Ishikawa (cell line): ENCODE measurements around the gene CRB1.

Experiments used
- CEBPB ChIP-seq: IDR thresholded peaks from 2 replicates; pipeline ENCODE4 v1.6.1; 2012
- CREB1 ChIP-seq: IDR thresholded peaks from 2 replicates; pipeline ENCODE4 v1.6.1; 2012; ENCODE audit warnings: low read depth
- EP300 ChIP-seq: IDR thresholded peaks from 2 replicates; pipeline ENCODE4 v1.6.1; 2012; ENCODE audit warnings: borderline replicate concordance
- FOXM1 ChIP-seq: IDR thresholded peaks from 2 replicates; pipeline ENCODE4 v1.6.1; 2012; ENCODE audit warnings: low read depth, borderline replicate concordance
- MAX ChIP-seq: IDR thresholded peaks from 2 replicates; pipeline ENCODE4 v1.6.1; 2012
- NFIC ChIP-seq: IDR thresholded peaks from 2 replicates; pipeline ENCODE4 v1.6.1; 2012
- RAD21 ChIP-seq: IDR thresholded peaks from 2 replicates; pipeline ENCODE4 v1.6.1; 2012; ENCODE audit warnings: low read depth
- REST ChIP-seq: IDR thresholded peaks from 2 replicates; pipeline ENCODE4 v1.6.1; 2012; ENCODE audit warnings: low read depth, mild to moderate bottlenecking
- TAF1 ChIP-seq: IDR thresholded peaks from 2 replicates; pipeline ENCODE4 v1.6.1; 2012; ENCODE audit warnings: low read depth, mild to moderate bottlenecking
- TCF12 ChIP-seq: IDR thresholded peaks from 2 replicates; pipeline ENCODE4 v1.6.1; 2012; ENCODE audit warnings: low read depth
- TEAD4 ChIP-seq: IDR thresholded peaks from 2 replicates; pipeline ENCODE4 v1.6.1; 2012
- USF1 ChIP-seq: IDR thresholded peaks from 2 replicates; pipeline ENCODE4 v1.6.1; 2012
- YY1 ChIP-seq: IDR thresholded peaks from 2 replicates; pipeline ENCODE4 v1.6.1; 2012; ENCODE audit warnings: low read depth
- ZBTB7A ChIP-seq: IDR thresholded peaks from 2 replicates; pipeline ENCODE4 v1.6.1; 2012; ENCODE audit warnings: low read depth

GRCh38 chr1:197366996-197367395 lies 98.9 kb downstream of the CRB1 start:
- TF ChIP-seq MAX (no peak), YY1 (no peak), REST (no peak), CEBPB (no peak), TEAD4 (no peak), FOXM1 (no peak), TAF1 (no peak), EP300 (no peak), ZBTB7A (no peak), NFIC (no peak), USF1 (no peak), CREB1 (no peak), RAD21 (no peak), TCF12 (no peak)
